ENCODE measurements around the gene GZMM. TPM values are rescaled to one million over a fixed set of nuclear protein-coding genes. Genes with fewer than 3 reads are reported as not detected.

Gene GZMM
- polyA plus RNA-seq, 1 of the 3 experiments (the other 2 are of a cell fraction) = not detected

- no peaks in the 10 kb centered on the region for H3K36me3 ChIP-seq (replicated peaks in 1 of 2; ENCODE audit: control insufficient read depth in 1 of 2, insufficient read depth in 2 of 2, low read length in 1 of 2)
- H3K4me2 ChIP-seq = peak overlapping the region; percentile 74
- ChIA-PET POLR2A (no interaction called here), CTCF (interaction anchor here (0.8 to 1.0 kb wide), 2 partner anchors 14 to 38 kb away, joined by 3 to 4 read pairs; no protein-coding TSS in a partner anchor)
- H3K4me1 ChIP-seq (ENCODE audit: control insufficient read depth in 1 of 2, insufficient read depth in 2 of 2, low read depth in 1 of 2, low read length in 1 of 2) = peaks cover 14 to 30% of the 10 kb centered on the region in 2 experiments; a peak in 3 of 4 replicates
- WGBS (ENCODE audit: low lambda C conversion rate) = 24% methylated on average over 44 of the region's 45 CpGs
- H3K27me3 ChIP-seq (ENCODE audit: insufficient read depth) = no peaks in the 10 kb centered on the region
- no peak overlapping the region for H3K9ac ChIP-seq
- DNase-seq = no peak
- H3K4me3 ChIP-seq (ENCODE audit: low read depth in 2 of 2, low read length in 1 of 2) = peak overlapping the region; percentile 50 to 95; a peak in 2 of 4 replicates
- peak overlapping the region; percentile 88 for H2AFZ ChIP-seq (ENCODE audit: low read depth)
- no peak for TF ChIP-seq EP300 (IDR thresholded peaks at IDR 0.05; ENCODE audit: borderline replicate concordance in 1 of 2, low read depth in 1 of 2, low read length in 1 of 2)
- no peak for TF ChIP-seq IRF3 (IDR thresholded peaks at IDR 0.05; ENCODE audit: low read depth, low read length)
- TF ChIP-seq MEF2A (IDR thresholded peaks at IDR 0.05; ENCODE audit: borderline replicate concordance, low read depth) = no peak
- no peak for TF ChIP-seq RXRA (IDR thresholded peaks at IDR 0.05; ENCODE audit: borderline replicate concordance, low read depth)
- TF ChIP-seq SMC3 (IDR thresholded peaks at IDR 0.05; ENCODE audit: low read depth, low read length) = no peak
- no peak for TF ChIP-seq JUND (IDR thresholded peaks at IDR 0.05)
- no peak for TF ChIP-seq CTCF (IDR thresholded peaks at IDR 0.05)
- no peak for TF ChIP-seq MAX (IDR thresholded peaks at IDR 0.05; ENCODE audit: low read depth)
- TF ChIP-seq MXI1 (IDR thresholded peaks at IDR 0.05; ENCODE audit: low read depth, low read length) = no peak
- TF ChIP-seq GABPA (IDR thresholded peaks at IDR 0.05; ENCODE audit: low read depth) = no peak
- TF ChIP-seq SIN3A (IDR thresholded peaks at IDR 0.05; ENCODE audit: borderline replicate concordance, low read depth, low read length) = no peak
- TF ChIP-seq NRF1 (IDR thresholded peaks at IDR 0.05; ENCODE audit: low read depth, low read length) = no peak
- no peak for TF ChIP-seq USF2 (IDR thresholded peaks at IDR 0.05; ENCODE audit: borderline replicate concordance, low read depth, low read length)
- TF ChIP-seq ZBTB33 (IDR thresholded peaks at IDR 0.05; ENCODE audit: borderline replicate concordance, low read depth) = no peak
- TF ChIP-seq RCOR1 (IDR thresholded peaks at IDR 0.05; ENCODE audit: low read length) = no peak
- TF ChIP-seq POLR2AphosphoS5 (IDR thresholded peaks at IDR 0.05; ENCODE audit: low read depth, low read length) = no peak
- no peak for TF ChIP-seq FOXJ3 (CRISPR knock-in tag; IDR thresholded peaks at IDR 0.05)
- peaks cover 35% of the 10 kb centered on the region for H3K79me2 ChIP-seq (ENCODE audit: insufficient read depth)
- peak overlapping the region in 1 of 2 experiments; percentile 82; a peak in 1 of 4 replicates for H3K27ac ChIP-seq (ENCODE audit: low read depth in 2 of 2, low read length in 1 of 2)
- peaks cover 10% of the 10 kb centered on the region for H3F3A ChIP-seq (replicated peaks; ENCODE audit: insufficient read depth)
- H3K9me2 ChIP-seq = no peaks in the 10 kb centered on the region
- peaks cover 29% of the 10 kb centered on the region for H4K20me1 ChIP-seq (ENCODE audit: insufficient read depth)
- no peaks in the 10 kb centered on the region for H3K9me3 ChIP-seq
Measured at GRCh38 chr19:570937-571565, 27.2 kb downstream of the GZMM start.
